Stimulated activated CD4-positive, alpha-beta T cell treated with anti-CD3 and anti-CD28 coated beads, Interleukin-12 subunit alpha, Interleukin-12 subunit beta, amount 100 ng/mL, for 4 hours (primary cell): ENCODE results near the gene USP25.
"Not testable (repeated sequence)": the region's sequence is repeated elsewhere in the genome, so short reads cannot be mapped to it uniquely, and the experiment has no call there.

Experiments
- DNase-seq: peaks from one replicate; pipeline ENCODE4 v3.0.0-alpha.2; 2020

The USP25 gene

DNA sequence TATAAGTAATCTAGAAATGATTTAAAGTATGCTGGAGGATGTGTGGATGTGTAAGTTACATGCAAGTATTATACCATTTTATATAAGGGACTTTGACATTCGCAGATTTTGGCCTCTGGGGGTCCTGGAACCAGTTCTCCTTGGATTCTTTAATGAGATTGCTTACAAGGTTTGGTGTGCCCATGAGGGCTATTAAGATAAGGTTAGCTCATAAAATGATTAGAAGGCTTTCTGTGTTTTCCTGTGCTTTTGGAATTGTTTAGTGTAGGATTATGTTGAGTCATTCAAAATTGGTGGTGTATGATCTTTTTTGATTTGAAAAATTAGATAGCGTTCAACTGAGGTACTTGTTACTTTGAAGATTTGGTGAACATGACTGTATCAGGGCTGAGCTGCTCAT, 5.6 kb downstream of the USP25 start:
- no peak for DNase-seq

DNA sequence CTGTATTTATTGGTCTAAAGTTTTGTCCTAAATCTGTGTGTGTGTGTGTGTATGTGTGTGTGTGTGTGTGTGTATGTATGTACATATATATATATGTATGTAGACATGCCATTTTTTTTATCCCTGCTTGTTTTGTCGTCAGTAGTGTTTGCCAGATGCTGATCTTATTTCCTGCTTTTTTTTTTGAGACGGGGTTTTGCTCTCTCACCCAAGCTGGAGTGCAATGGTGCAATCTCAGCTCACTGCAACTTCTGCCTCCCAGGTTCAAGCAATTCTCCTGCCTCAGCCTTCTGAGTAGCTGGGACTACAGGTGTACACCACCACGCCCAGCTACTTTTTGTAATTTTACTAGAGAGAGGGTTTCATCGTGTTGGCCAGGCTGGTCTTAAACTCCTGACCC, 6.1 kb downstream of the USP25 start:
- DNase-seq, result not testable (repeated sequence)

DNA sequence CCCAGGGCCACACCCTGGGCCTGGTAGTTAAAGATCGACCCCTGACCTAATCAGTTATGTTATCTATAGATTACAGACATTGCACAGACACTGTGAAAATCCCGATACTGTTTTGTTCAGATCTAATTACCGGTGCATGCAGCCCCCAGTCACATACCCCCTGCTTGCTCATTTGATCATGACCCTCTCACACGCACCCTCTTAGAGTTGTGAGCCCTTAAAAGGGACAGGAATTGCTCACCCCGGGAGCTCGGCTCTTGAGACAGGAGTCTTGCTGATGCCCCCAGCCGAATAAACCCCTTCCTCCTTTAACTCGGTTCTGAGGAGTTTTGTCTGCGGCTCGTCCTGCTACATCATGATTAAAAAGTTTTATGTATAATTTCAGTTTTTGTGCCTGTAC, 9.0 kb downstream of the USP25 start:
- DNase-seq, result not testable (repeated sequence)

DNA sequence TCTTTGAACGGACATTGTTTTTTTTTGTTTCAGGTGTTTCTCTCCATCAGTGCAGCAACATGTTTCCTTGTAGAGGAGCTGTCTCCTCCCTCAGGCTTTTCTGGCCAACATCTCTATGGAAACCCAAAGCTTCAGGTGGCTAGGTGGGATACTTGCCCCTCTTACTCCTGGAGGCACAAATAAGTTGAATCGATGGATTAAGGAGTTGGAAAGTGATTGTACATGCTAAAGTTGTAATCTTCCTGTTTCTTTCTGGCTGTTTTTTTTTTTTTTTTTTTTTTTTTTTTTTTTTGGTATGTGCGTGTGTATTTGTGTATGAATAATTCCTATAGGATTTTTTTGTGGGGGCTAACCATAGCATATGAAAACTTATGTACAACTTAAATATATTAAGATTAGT, 10.6 kb downstream of the USP25 start:
- no peak for DNase-seq

DNA sequence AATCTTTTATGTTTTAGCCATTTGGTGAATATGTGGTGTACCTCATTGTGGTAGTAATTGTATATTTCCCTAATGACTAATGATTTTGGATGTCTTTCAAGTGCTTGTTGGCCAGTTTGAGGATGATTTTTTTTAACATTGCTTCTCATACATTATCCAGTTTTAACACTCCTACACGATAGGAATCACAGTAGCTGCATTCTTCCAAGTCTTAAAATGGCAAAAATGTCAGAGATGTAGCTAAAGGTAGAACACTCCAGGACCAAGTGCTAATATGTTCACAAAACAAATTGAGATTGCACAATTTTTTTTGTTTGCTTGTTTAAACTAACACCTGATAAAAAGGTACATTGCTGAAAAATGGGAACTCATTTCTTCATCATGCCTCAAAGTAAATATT, 11.7 kb downstream of the USP25 start:
- no peak for DNase-seq

DNA sequence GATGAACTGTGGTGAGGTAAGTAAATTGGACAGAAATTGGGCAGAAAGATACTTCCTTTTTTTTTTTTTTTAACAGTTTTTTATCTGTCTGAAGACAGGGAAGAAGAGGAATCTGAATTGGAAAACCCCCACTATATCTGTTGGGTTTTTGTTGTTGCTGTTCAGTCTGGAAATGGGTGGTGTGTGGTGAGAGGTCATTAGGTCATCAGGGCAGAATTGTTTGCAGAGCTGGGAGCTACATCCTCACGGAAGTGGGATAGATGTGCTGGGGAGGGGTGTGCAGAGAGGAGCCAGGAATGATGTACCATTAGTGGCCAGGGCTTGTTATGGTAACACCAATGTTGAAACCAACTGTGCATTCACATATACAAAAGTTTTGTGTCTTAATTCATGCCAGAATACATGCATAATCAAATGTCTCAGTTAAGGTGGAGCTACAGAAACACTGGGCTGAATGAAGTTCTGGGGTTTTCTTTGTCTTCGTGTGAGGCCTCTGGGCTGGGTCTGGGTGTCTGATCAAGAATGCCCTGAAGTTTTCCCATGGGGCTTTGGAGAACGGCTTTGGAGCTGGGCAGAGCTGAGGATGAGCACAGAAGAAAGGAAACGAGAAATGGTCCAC, 12.4 kb downstream of the USP25 start:
- DNase-seq, result no peak

DNA sequence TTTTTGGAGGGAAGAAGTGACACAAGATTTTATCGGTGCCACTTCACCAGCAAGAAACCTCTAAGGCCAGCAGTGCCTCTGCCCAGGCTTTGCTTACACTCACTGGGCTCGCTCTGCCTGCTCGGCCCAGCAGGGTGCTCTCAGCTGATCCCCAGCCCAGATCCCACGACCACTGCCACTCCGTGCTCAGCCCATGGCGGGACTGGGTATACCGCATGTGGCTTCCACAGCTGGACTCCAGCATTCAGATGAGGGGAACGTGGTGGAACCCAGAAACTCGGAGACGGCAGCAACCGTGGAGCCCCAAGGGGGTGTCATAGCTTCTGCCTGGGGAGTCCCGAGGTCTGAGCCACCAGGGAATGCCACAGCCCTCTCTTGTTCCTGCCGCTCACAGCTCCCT, 12.9 kb downstream of the USP25 start:
- no peak for DNase-seq

DNA sequence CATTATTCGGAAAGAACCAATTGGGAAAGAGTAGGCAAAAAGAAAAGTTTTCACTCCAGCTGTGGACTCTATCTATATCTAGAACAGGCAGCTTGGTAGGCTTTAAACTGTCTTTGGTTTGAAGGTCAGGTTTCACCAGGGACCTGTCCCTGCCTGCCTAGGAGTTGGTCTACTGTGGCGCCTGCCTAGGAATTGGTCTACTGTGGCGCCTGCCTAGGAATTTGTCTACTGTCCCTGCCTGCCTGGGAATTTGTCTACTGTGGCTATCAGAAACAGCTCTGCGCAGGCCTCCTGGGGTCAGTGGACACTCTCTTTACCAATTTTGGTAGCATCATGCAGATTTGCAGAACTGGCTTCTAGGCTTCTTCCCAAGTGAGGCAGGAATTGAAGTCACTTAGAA, 13.8 kb downstream of the USP25 start:
- DNase-seq, result no peak

DNA sequence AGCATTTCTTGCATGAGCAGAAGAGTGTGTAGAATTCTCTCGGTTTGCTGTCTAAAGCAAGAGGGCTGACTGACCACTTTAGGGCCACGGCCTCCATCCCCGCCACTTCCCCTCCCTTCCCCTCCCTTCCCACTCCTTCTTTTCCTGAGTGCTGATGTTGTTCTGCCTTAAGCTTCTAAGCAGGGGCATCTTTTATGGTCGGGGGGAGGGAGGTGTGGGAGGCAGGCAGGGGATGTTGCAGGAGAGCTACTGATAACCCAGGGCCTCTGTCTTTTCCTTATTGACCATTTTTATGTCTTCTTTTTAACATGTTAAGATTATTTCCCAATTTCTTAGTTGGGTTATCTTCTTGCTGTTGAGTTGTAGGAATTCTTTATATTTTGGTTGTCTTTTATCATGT, 15.1 kb downstream of the USP25 start:
- DNase-seq, result no peak

DNA sequence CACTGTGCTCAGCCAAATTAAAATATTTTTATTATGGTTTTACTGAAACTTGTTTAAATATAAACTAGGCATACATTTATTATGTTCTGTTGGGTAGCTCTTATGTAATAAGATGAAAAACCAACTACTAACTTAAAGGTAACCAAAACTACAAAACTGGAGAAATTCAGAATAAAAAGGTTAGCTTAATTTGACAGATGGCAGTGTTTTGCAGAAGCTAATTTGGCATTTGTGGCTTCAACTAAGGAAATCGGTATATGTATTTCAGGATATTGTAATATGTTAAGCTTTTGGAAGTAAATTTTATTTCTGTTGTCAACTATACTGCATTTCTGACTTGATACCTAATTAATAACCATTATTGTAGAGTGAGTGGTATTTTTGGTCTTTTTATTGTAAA, 18.8 kb downstream of the USP25 start:
- no peak for DNase-seq

DNA sequence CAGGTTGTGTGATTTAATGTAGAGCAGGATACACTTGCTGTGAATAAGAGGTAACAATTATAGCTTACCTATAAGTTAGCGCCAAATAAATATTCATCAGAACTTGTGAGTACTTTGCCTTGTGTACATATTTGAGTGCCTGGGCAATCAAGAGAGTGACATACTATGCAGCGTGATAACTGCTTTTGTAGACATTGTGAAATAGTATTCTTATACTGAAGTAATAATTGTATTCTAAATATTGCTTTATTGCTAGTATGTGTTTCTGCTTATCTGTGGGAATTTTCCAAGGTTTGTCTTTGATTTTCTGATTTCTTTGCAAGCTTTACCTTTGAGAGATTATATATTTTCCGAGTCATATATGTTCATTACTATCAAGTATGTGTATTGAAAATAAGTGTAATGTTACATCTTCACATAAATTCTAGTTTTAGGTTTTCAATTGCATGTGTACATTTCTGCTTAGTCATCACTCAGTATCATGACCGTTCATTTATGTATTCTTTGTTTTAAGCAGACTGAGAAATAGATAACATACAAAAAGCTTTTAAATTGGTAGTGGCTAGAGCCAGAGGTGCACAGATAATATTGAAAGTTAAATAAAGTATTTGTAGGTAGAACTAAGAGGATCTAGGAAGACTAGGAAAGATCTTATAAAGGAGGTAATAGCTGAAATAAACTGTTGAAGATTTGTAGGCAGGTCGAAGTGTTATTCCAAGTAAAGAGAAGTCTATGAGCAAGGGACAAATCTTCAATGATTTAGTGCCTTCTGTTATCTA, 19.5 kb downstream of the USP25 start:
- no peak for DNase-seq

DNA sequence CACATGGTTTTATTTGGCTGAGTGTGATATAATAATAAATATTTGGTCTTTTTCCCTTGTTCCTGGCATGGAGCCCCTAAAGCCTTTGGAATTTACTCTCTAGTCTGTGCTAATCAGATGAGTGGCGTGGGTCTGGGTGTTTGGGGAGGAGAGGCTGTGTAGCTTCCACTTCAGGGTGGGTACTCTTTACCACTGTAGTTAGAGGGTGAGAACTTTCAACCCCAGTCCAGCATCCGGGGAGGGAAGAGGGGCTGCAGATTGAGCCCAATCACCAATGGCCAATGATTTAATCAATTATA, 20.0 kb downstream of the USP25 start:
- DNase-seq, result no peak

DNA sequence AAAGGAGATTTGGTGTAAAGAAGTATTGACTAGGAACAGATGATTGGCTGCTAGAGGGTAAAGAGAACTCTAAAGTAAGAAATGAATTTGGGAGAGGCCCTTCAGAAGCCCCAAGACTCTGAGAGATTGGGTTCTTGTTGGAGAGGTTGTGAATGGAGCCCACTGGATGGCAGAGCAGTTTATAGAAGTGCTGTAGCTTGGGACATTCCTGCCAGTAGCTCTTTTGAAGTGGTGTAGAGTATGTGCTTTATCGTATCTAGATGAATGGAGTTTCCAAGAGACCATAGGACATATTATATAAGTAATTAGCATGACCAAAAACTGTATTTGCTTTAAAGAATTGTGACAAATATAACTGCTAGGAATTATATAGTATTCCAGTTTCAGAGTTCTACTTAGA, 21.3 kb downstream of the USP25 start:
- DNase-seq, result no peak

DNA sequence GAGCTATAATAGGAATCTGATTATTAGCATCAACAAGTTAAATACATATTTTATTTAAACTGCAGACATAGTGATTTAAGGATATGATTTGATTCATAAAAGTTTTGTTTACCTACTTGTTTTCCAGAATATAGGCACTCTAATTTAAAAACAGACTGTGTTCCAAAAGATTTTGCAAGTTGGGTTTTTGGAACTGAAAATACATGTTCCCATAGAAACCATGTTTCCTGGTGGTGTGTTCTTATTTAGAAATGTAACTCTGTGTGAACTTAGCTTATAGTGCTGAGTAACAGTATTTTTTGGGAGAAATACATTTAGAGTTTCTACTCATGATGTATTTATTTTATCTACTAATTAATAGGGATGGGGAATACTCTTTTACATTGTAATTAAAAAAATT, 21.8 kb downstream of the USP25 start:
- no peak for DNase-seq

DNA sequence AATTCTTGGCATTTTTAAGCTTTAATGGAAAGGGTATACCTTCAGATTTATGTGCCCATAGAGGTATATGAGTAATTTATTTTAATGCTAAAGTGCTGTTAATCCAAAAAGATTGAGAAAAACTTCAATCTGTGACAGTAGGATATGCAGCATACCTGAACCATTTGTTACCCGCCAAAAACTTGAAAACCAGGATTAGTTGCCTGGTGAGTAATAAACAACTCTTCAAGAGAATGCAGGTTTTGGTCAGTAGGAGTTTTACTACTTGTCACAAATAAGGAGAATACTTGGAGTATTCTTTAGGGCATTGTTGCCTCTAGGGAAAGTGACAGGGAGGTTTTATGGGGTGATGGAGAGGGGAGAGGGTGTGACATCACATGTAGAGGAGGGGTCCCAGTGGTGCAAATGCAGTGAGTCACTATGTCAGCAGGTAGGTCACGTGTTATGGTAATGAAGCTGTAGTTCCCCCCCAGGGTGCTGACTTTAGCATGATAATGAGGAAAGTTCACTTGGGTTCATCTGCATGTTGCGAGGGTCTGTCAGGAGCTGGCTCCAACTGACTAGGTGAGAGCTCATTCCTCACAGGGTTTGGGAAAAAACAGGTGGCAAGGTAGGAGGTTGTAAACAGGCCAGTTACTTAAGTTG, 23.1 kb downstream of the USP25 start:
- DNase-seq, result no peak

DNA sequence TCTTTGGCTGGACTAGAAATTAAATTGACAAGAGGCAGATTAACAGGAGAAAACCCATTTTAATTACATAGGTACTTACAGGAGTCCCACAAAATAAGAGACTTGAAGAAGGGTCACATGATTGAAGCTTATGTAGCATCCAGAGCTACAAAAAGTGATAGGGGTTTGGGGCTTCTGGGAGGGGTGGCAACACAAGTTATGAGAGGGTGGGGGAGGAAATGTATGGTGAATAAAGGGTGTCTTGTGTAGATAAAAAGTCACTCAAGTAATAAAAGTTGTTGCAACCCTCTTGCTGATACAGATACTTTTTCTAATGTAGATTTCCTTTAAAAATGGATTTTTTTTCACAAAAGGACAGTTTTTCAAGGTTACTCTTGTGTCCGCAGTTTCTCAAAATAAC, 24.0 kb downstream of the USP25 start:
- no peak for DNase-seq

DNA sequence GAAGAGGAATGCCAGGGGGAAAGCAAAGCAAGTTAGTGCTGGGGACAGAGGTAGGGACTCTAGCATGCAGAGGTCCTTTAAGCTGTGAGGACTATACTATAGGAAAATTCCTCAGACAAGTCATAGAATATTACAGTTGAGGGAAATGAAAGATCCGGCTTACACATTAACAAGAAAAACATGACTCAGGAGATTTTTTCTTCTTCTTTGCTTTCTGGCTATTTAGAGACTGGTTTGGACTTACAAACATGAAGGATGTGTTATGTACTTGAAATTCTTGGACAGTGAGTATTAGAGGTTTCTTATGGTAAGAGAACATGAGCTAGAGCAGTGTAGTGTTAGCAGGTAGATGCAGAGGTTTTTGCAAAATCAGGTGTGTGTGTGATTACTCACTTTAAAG, 24.9 kb downstream of the USP25 start:
- DNase-seq, result no peak

DNA sequence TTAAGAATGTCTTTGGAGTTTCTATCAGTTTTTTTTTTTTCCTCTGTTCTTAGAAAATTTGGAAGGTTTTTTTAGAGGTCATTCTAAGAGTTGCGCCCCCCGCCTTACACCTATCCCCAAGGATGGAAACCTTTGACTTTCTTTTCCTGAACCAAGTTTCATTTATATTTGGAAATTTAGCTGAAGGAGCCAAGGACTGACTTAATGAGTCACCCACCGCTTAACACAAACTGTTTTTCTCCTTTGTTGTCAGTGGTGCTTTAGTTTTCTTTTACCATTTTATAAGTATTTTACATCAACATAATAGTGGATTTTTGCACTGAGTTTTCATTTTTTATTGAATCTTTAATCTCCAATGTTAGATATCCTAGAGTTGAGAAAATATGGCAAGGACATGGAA, 25.3 kb downstream of the USP25 start:
- no peak for DNase-seq

DNA sequence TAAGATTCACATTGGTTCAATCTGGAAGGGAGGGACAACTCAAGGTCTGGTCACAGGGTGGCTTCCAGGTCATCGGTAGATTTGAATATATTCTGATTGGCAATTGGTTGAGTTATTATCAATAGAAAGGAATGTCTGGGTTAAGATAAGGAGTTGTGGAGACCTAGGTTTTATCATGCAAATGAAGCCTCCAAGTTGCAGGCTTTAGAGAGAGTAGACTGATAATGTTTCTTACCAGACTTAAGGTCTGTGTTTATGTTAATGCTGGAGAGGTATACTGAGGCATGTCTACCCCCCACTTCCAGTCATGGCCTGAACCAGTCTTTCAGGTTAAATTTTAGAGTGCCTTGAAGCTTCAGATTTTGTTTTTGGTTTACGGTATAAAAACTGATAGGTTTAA, 29.7 kb downstream of the USP25 start:
- DNase-seq, result no peak

DNA sequence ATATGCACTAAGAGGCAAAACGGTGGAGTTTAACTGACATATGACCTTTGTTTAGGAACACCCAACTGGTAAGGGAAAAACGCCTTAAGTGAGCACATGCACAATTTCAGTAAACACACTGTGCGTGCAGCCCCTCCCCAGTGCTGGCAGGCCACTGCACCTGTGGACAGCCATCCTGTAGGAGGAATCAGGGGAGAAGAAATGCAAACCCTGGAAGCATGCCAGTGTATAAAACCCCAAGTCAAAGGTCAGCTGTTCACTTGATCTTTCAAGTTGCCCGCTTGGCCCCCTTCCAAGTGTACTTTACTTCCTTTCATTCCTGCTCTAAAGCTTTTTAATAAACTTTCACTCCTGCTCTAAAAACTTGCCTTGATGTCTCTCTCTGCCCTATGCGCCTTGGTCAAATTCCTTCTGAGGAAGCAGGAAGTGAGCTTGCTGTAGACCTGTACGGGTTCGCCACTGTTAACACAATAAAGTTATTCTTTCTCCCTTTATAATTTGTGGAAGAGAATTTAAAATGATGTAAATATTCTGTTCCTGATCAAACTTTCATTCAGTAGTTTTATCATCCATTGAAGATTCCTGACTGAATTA, 31.8 kb downstream of the USP25 start:
- no peak for DNase-seq

DNA sequence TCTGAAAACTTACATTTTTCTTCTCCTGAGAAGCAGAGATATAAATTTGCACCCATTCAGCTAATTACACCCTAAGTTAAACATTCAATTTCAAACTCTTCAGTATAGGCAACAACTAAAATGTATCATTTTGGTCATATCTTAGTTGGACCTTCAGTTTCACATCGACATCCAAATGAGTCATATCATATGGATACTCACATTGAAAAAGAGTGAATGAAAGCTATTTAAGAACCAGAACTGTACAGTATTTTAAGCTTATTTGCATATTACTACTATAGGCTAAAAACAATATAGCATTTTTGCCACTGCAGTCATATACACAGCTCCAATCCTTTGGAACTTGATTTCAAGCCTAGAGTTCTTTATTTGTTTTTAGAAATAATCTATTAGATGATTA, 33.6 kb downstream of the USP25 start:
- DNase-seq, result no peak

DNA sequence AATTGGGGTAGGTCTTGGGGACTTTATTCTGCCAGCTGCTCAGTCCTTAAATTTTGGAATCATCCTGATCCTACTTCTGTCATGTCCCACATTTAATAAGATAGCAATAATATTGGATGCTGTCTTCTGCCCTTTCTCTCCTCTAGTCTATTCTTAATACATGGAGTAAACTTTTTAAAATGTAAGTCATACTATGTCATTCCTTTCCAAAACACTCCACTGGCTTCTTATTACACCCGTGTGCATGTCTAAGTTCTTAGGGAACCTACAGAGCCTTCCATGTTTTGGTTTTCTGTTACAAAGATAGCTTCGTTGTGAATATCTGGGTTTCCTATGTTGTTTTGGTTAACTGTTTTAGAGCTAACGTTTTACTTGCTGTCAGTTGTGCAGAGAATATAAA, 35.1 kb downstream of the USP25 start:
- no peak for DNase-seq

DNA sequence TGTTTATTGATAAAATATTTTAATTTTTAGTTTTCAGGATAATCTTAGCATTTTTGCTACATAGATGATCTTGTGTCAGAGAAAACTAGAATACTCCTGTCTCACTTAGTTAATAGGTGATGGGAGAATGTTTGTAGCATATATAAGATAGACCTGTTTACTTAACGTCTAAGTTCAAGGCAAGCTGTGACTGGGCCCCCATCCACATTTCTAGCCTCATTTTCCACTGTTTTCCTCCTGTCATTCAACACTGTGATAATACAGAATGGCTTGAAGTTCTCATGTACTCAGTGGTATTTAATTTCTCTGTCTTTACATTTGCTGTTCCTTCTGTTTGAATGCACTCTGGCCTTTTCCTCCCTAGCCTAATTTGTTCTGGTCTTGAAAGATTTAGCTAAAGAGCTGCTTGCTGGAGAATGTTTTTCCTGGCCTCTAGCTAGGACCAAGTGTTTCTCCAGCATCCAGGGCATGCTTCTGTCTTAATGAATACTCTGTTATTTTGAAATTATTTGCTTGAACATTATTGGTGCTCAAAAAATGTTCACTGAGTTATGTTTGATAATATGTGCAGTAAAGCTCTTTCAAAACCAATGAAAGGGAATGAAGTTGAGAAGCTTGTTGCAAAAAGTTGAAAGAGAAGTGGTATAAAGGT, 37.3 kb downstream of the USP25 start:
- no peak for DNase-seq
